HS-27A (cell line): ENCODE measurements around the gene GALK1.

Source experiments
- DNase-seq: peaks from one replicate; pipeline ENCODE4 v3.0.0-alpha.2; 2012; ENCODE audit warnings: low read depth, missing footprints

The GALK1 gene

GRCh38 chr17:75724016-75725003 is 40.7 kb downstream of the GALK1 start:
- no peak for DNase-seq

- DNase-seq = no peak
Measured at GRCh38 chr17:75723171-75723930, 41.6 kb downstream of the GALK1 start.

- DNase-seq = no peak
Measured at GRCh38 chr17:75722542-75723095, 42.4 kb downstream of the GALK1 start.

GRCh38 chr17:75722076-75722475 is 42.9 kb downstream of the GALK1 start:
- no peak for DNase-seq

GRCh38 chr17:75721463-75722011 is 43.5 kb downstream of the GALK1 start:
- no peak for DNase-seq

- DNase-seq = no peak
Measured at GRCh38 chr17:75720656-75721462, 44.1 kb downstream of the GALK1 start, which contains the start of gene ITGB4. Gene ITGB4, plus strand, starts transcription at chr17:75721459. Its CDS starts 3,245 bp downstream, at chr17:75724704.

GRCh38 chr17:75719732-75720131 is 45.3 kb downstream of the GALK1 start:
- no peak for DNase-seq

GRCh38 chr17:75712446-75712845 is 52.5 kb downstream of the GALK1 start:
- no peak for DNase-seq
